OCI-LY3 (cell line): Measurements from ENCODE around the gene KCNN3.

Source experiments
- H2AFZ ChIP-seq: fragments of 200-600, 300-600 bp; shearing (Covaris generic); 2 replicates; pipeline ENCODE4 v1.6.0; 2014; ENCODE audit warnings: antibody characterized with exemption, low read depth, low read length
- H3K27ac ChIP-seq: fragments of 200-600, 300-600 bp; sonication (generic); 2 replicates; pipeline ENCODE4 v1.5.1; 2014; ENCODE audit warnings: mild to moderate bottlenecking, low read length, moderate library complexity, mixed read lengths
- H3K27me3 ChIP-seq: fragments of 200-600, 300-600 bp; sonication (generic); 2 replicates; pipeline ENCODE4 v1.6.1; 2014; ENCODE audit warnings: low read depth, low read length, mixed read lengths
- H3K36me3 ChIP-seq: fragments of 200-600, 300-600 bp; sonication (generic); replicated peaks from 2 replicates; pipeline ENCODE3; 2014; ENCODE audit warnings: low read depth, low read length, mixed read lengths
- H3K4me1 ChIP-seq: fragments of 300-600, 200-600 bp; sonication (generic); 2 replicates; pipeline ENCODE4 v1.6.1; 2014; ENCODE audit warnings: low read length, mixed read lengths
- H3K4me2 ChIP-seq: fragments of 200-600, 300-600 bp; sonication (generic); 2 replicates; pipeline ENCODE4 v1.6.1; 2014; ENCODE audit warnings: low read length, mixed read lengths
- H3K4me3 ChIP-seq: fragments of 300-600, 200-600 bp; sonication (generic); 2 replicates; pipeline ENCODE4 v1.5.1; 2014; ENCODE audit warnings: antibody characterized with exemption, mild to moderate bottlenecking, low read length, moderate library complexity
- H3K79me2 ChIP-seq: fragments of 300-600, 200-600 bp; shearing (Covaris generic); 2 replicates; pipeline ENCODE4 v1.6.1; 2014; ENCODE audit warnings: mild to moderate bottlenecking, low read length, mixed read lengths
- H3K9ac ChIP-seq: fragments of 300-600, 200-600 bp; shearing (Covaris generic); 2 replicates; pipeline ENCODE4 v1.6.0; 2014; ENCODE audit warnings: mild to moderate bottlenecking, low read length, moderate library complexity
- H3K9me3 ChIP-seq: fragments of 200-600, 300-600 bp; shearing (Covaris generic); 2 replicates; pipeline ENCODE4 v1.6.1; 2014; ENCODE audit warnings: low read length, mixed read lengths; ENCODE audit not compliant: insufficient read depth
- H4K20me1 ChIP-seq: fragments of 200-600, 300-600 bp; sonication (generic); 2 replicates; pipeline ENCODE4 v1.6.1; 2016; ENCODE audit warnings: low read length, mixed read lengths; ENCODE audit not compliant: insufficient read depth
- CTCF ChIP-seq: fragments of 200-600, 300-600 bp; sonication (generic); IDR thresholded peaks from 2 replicates; pipeline ENCODE4 v1.5.1; 2014; ENCODE audit warnings: antibody characterized with exemption, low read length, low read depth
- EZH2phosphoT487 ChIP-seq: fragments of 200-600 bp; shearing (Covaris generic); IDR thresholded peaks from 2 replicates; pipeline ENCODE4 v1.6.1; 2018; ENCODE audit warnings: antibody characterized with exemption, mixed run types, low read depth

KCNN3 gene

GRCh38 chr1:154829062-154829461 is 41.0 kb downstream of the KCNN3 start:
- H3K36me3 ChIP-seq, result no peaks in the 10 kb centered on the region
- H4K20me1 ChIP-seq, result no peaks in the 10 kb centered on the region
- H3K4me3 ChIP-seq, result no peak overlapping the region
- no peaks in the 10 kb centered on the region for H3K79me2 ChIP-seq
- H2AFZ ChIP-seq, result no peak overlapping the region
- no peaks in the 10 kb centered on the region for H3K9me3 ChIP-seq
- H3K4me2 ChIP-seq, result no peak overlapping the region
- no peak overlapping the region for H3K9ac ChIP-seq
- H3K27me3 ChIP-seq, result no peaks in the 10 kb centered on the region
- TF ChIP-seq CTCF (no peak), EZH2phosphoT487 (no peak)
- no peaks in the 10 kb centered on the region for H3K4me1 ChIP-seq
- H3K27ac ChIP-seq, result no peak overlapping the region

GRCh38 chr1:154824179-154825000 is 45.7 kb downstream of the KCNN3 start:
- no peaks in the 10 kb centered on the region for H3K36me3 ChIP-seq
- H4K20me1 ChIP-seq, result no peaks in the 10 kb centered on the region
- no peak overlapping the region for H3K4me3 ChIP-seq
- TF ChIP-seq EZH2phosphoT487, result no peak
- TF ChIP-seq CTCF, result no peak
- H2AFZ ChIP-seq, result no peak overlapping the region
- H3K4me2 ChIP-seq, result no peak overlapping the region
- H3K9ac ChIP-seq, result no peak overlapping the region
- H3K27me3 ChIP-seq, result no peaks in the 10 kb centered on the region
- no peak overlapping the region for H3K27ac ChIP-seq
- H3K79me2 ChIP-seq, result no peaks in the 10 kb centered on the region
- peaks cover 20% of the 10 kb centered on the region for H3K4me1 ChIP-seq
- no peaks in the 10 kb centered on the region for H3K9me3 ChIP-seq

GRCh38 chr1:154822717-154823116 is 47.4 kb downstream of the KCNN3 start:
- H2AFZ ChIP-seq, result no peak overlapping the region
- H3K27ac ChIP-seq, result no peak overlapping the region
- no peaks in the 10 kb centered on the region for H3K9me3 ChIP-seq
- TF ChIP-seq EZH2phosphoT487 (no peak), CTCF (no peak)
- H3K9ac ChIP-seq, result no peak overlapping the region
- H4K20me1 ChIP-seq, result no peaks in the 10 kb centered on the region
- H3K36me3 ChIP-seq, result no peaks in the 10 kb centered on the region
- no peaks in the 10 kb centered on the region for H3K27me3 ChIP-seq
- H3K4me3 ChIP-seq, result no peak overlapping the region
- H3K4me2 ChIP-seq, result no peak overlapping the region
- H3K79me2 ChIP-seq, result no peaks in the 10 kb centered on the region
- H3K4me1 ChIP-seq, result peaks cover 20% of the 10 kb centered on the region

GRCh38 chr1:154822233-154822632 is 47.8 kb downstream of the KCNN3 start:
- H3K4me3 ChIP-seq, result no peak overlapping the region
- no peak overlapping the region for H3K27ac ChIP-seq
- no peak overlapping the region for H3K9ac ChIP-seq
- no peak overlapping the region for H2AFZ ChIP-seq
- no peaks in the 10 kb centered on the region for H3K36me3 ChIP-seq
- no peaks in the 10 kb centered on the region for H3K9me3 ChIP-seq
- H3K4me1 ChIP-seq, result peaks cover 20% of the 10 kb centered on the region
- H3K79me2 ChIP-seq, result no peaks in the 10 kb centered on the region
- H4K20me1 ChIP-seq, result no peaks in the 10 kb centered on the region
- no peaks in the 10 kb centered on the region for H3K27me3 ChIP-seq
- no peak overlapping the region for H3K4me2 ChIP-seq
- TF ChIP-seq EZH2phosphoT487 (no peak), CTCF (no peak)
